NCI-H2107 treated with DMSO at 0.1 percent for 48 hours (cell line): ENCODE results near the gene LRFN2.

ENCODE experiments used
- DNase-seq: peaks from one replicate; lab custom pipeline; 2025; ENCODE audit not compliant: unreplicated experiment; lab: John Stamatoyannopoulos, UW

The LRFN2 gene

GRCh38 chr6:40353197-40353966 is 233.8 kb downstream of the LRFN2 start:
- DNase-seq = no peak

- DNase-seq = no peak
Observed at GRCh38 chr6:40352527-40353170, 234.5 kb downstream of the LRFN2 start.

GRCh38 chr6:40352006-40352405 is 235.2 kb downstream of the LRFN2 start:
- DNase-seq = no peak

GRCh38 chr6:40350747-40351217 is 236.4 kb downstream of the LRFN2 start:
- no peak for DNase-seq

- no peak for DNase-seq
Observed at GRCh38 chr6:40349901-40350746, 237.0 kb downstream of the LRFN2 start.

GRCh38 chr6:40349123-40349900 is 237.9 kb downstream of the LRFN2 start:
- DNase-seq = no peak

GRCh38 chr6:40348591-40348990 is 238.6 kb downstream of the LRFN2 start:
- DNase-seq = no peak

GRCh38 chr6:40347571-40348011 is 239.6 kb downstream of the LRFN2 start:
- DNase-seq = no peak

- DNase-seq = no peak
Observed at GRCh38 chr6:40346246-40346645, 240.9 kb downstream of the LRFN2 start.

- DNase-seq = no peak
Observed at GRCh38 chr6:40344566-40345167, 242.5 kb downstream of the LRFN2 start.

GRCh38 chr6:40343877-40344565 is 243.1 kb downstream of the LRFN2 start:
- no peak for DNase-seq

GRCh38 chr6:40343318-40343876 is 243.8 kb downstream of the LRFN2 start:
- no peak for DNase-seq

GRCh38 chr6:40342723-40343122 is 244.4 kb downstream of the LRFN2 start:
- DNase-seq = no peak

GRCh38 chr6:40341726-40342125 is 245.4 kb downstream of the LRFN2 start:
- DNase-seq = no peak
